ENCODE results near the gene ELFN2.
"Not testable (repeated sequence)": the region's sequence is repeated elsewhere in the genome, so short reads cannot be mapped to it uniquely, and the experiment has no call there.

The ELFN2 gene

GRCh38 chr22:37335806-37336199 lies 91.5 kb downstream of the ELFN2 start:
- DNase-seq (ENCODE audit: low read depth in 3 of 3) = no peak

- DNase-seq (ENCODE audit: low read depth in 3 of 3) = no peak
These were observed 92.1 kb downstream of the ELFN2 start for GRCh38 chr22:37334859-37335805.

DNA sequence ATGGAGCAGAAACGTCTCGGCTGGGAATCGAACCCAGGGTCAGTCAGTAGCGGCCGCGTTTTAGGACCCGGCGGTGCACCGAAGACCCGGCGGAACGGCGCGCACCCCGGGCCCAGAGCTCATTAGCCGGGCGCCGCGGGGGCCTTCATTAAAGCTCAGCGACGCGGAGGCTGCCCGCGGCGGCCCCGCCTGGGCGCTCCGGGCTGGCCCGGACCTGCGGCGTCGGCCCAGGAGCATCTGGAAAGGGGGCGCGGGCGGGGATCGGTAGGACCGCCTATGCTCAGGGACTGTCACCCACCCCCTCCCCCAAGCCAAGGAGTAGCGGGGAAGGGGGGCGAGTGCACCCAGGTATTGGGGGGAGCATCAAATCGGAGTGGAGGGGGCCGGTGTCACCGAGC lies 92.8 kb downstream of the ELFN2 start:
- no peak for DNase-seq (ENCODE audit: low read depth in 3 of 3)

DNA sequence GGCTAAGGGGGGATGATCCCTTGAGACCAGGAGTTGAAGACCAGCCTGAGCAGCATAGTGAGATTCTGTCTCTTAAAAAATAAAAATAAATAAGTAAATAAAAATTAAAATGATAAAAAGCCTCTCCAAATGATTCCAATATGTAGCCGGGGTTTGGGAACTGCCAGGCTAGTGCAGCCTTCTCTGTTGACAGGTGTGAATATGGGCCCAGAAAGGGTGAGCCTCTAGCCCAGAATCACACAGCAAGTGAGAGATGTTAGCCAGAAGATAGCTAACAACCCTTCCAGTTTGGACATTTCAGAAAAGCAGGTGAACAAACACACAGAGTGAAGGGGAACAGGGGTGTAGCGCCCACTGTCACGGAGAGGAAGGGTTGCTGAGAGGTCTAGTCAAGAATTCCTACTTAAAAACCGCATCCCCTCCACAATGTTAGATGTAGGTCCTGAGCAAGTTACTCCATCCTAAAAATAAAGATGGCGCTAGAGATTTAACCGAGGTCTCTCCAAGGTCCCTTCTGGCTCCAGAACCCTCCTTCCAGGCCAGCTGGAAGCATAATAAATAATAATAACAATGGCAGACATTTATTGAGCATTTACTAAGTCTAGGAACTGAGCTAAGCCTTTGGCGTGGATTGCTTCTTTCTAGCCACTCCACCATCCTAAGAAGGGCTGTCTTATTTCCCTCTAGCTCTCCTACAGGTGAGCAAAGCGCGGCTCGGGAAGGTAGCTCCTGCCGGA lies 93.4 kb downstream of the ELFN2 start:
- DNase-seq (ENCODE audit: low read depth in 3 of 3) = no peak

GRCh38 chr22:37331856-37332536 lies 95.3 kb downstream of the ELFN2 start:
- DNase-seq (ENCODE audit: low read depth in 3 of 3) = no peak

DNA sequence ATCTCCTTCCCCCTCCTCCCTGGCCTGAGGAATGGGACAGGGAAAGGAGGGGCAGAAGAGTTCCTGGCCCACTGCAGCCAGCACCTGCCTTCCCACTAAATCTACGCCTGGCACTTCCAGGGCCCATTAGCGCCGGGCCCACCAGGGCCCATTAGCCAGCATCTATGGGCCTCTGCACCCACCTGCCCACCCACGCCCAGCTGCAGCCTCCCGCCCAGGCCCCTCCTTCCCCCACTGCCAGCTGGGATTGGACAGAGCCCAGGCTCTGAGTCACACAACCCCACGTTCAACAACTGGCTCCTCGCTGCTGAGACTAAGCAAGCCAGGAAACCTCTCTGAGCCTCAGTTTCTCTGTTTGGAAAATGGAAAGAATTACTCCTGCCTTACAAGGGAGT lies 96.2 kb downstream of the ELFN2 start:
- no peak for DNase-seq (ENCODE audit: low read depth in 3 of 3)

- peak in 1 of 3 experiments; percentile 51 for DNase-seq (ENCODE audit: low read depth in 3 of 3)
These were observed 96.9 kb downstream of the ELFN2 start for GRCh38 chr22:37330200-37331033.

DNA sequence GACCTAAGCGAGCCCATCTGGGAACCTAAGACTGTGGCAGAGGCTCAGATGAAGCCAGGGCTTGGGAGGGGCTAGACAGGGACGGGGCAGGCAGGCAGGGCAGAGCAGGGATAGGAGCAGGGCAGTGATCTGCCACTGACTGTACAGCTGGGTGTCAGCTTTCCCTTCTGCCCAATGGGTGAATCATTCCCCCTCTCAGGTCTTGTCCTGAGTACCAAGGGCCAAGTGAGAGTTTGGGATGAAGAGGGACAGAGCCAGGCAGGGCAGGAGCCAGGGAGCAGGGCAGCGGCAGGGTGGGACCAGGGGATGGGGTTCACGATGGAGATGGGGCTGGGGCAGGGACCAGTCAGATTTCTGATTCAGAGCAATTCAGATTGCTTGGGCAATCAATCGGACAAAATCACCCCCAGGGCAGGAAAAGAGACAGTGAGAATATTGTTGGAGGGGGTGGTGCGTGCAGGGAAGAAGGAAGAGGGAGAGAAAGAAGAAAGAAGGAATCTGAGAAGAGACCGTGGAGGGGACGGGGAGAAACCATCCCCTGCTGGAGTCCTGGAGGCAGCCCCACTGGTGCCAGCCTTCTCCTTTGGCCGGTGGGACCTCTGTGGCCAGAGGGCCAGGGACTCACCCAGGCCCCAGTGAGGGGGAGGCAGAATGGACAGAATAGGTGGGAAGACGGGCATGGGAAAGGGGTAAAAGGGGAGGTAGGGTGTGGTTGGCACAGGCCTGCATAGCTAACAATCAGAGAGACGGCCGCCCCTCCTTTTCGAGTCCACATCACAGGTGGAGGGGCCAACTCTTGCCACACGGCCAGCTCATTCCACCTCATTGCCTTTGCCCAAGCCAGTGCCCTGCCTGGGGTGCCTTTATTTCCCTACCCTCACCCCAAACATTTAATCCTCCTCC lies 97.8 kb downstream of the ELFN2 start:
- DNase-seq (ENCODE audit: low read depth in 3 of 3) = no peak

GRCh38 chr22:37328538-37329237 lies 98.6 kb downstream of the ELFN2 start:
- not testable (repeated sequence) for DNase-seq (ENCODE audit: low read depth in 3 of 3)

- DNase-seq (ENCODE audit: low read depth in 3 of 3) = no peak
These were observed 99.3 kb downstream of the ELFN2 start for GRCh38 chr22:37328017-37328416.

DNA sequence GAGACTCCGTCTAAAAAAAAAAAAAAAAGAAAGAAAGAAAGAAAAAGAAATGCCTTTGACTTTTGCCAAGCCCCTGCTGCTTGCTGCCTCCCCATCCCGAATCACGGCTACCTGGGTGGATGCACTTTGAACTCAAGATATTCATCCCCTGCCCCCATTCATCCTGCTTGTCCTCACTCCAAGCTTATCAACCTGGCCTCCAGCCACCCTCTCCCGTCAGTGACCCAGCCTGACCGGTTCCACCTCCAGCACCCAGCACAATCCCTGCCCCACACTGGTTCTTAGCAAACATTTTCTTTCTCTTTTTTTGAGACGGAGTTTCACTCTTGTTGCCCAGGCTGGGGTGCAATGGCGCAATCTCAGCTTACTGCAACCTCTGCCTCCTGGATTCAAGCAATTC lies 100.6 kb downstream of the ELFN2 start:
- no peak for DNase-seq (ENCODE audit: low read depth in 3 of 3)

- DNase-seq (ENCODE audit: low read depth in 3 of 3) = no peak
These were observed 102.3 kb downstream of the ELFN2 start for GRCh38 chr22:37325039-37325395.

DNA sequence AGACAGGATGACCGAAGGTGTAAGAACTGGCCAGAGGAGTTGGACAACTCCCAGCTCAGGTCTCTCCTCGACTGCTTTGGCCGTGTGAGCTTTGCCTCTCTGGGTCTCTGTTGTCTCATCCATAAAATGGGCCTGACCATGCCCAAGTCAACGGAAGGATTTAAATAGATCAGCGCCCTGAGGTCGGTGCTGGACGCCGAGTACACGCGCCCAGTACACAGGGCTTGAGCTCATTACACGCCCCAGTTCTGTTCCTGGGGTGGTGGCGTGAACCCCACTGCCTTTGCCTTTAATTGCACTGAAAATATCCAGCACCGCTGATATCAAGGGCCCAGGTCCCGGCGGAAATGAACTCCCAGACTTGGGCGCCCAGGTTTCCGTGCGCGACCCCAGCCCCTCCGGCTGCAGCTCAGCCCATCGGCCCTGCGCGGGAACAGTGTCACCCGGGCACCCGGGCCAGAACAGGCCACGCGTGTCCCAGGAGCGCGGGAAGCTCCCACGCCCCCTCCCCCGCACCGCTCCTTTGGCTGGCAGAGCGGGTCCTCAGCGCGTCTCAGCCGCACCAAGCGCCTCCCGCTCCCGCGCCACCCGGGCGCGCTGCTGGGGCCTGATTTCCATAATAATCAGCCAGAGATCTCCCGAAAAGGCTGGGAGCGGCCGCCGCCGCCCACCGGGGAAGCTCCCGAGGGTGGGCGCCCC lies 102.8 kb downstream of the ELFN2 start:
- no peak for DNase-seq (ENCODE audit: low read depth in 3 of 3)

DNA sequence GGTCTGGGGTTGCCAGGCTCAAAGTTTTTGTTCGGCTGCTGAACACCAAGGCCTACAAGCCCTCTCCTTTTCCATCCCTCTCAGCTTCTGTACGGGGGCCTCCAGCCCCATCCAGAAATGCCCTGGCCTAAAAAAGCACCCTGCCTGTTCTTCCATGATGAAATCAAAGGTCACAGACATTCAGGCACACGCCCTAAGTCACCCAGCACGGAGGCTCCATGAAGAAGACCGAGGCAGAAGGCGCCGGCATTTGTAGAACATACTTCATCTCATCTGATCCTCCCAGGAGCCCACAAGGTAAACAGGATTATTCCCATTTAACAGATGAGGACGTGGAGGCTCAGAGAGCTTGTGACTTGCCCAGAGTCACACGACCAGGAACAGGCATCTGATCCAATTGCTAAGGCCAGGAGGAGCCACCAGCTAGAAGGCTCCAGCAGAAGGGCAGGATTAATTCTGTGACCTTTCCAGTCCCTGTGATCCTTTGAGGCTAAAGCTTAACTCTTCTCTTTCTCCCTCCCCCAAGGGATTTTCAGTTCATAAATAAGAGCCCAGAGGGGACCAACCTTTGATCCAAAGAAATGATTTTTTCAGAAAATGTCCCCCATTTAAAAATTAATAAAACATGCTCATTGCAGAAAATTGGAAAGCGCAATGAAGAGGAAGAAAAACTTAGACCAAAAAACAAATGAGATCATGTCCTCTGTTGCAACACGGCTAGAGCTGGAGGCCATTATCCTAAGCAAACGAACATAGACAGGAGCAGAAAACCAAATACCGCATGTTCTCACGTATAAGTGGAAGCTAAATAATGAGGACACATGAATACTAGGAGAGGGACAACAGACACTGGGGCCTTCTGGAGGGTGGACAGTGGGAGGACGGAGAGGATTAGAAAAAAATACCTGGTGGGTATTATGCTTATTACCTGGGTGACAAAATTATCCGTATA lies 106.3 kb downstream of the ELFN2 start:
- no peak for DNase-seq (ENCODE audit: low read depth in 3 of 3)

GRCh38 chr22:37319469-37319868 lies 107.8 kb downstream of the ELFN2 start:
- DNase-seq (ENCODE audit: low read depth in 3 of 3) = no peak

GRCh38 chr22:37318364-37319109 lies 108.7 kb downstream of the ELFN2 start:
- DNase-seq (ENCODE audit: low read depth in 3 of 3) = no peak
